GM19468 (cell line): ENCODE measurements around the gene NCKAP5.

Experiments
- ATAC-seq: cut with Tn5 transposase; IDR thresholded peaks from one replicate; pipeline ENCODE4 v1.9.1; 2021; ENCODE audit warnings: mild to moderate bottlenecking, moderate library complexity, moderate number of reproducible peaks; ENCODE audit not compliant: unreplicated experiment; ENCODE audit errors: extremely low read depth

Gene NCKAP5

GRCh38 chr2:132948211-132948610, 620.1 kb downstream of the NCKAP5 start:
- ATAC-seq: no peak

- no peak for ATAC-seq
Observed at GRCh38 chr2:132943829-132944228, 624.4 kb downstream of the NCKAP5 start.

- ATAC-seq: no peak
Observed at GRCh38 chr2:132941296-132942020, 626.8 kb downstream of the NCKAP5 start.

GRCh38 chr2:132937629-132938028, 630.6 kb downstream of the NCKAP5 start:
- no peak for ATAC-seq

- peak; percentile 45 for ATAC-seq
Observed at GRCh38 chr2:132936791-132937190, 631.5 kb downstream of the NCKAP5 start.

- ATAC-seq: no peak
Observed at GRCh38 chr2:132936261-132936660, 632.0 kb downstream of the NCKAP5 start.

- ATAC-seq: no peak
Observed at GRCh38 chr2:132929786-132930185, 638.5 kb downstream of the NCKAP5 start.

GRCh38 chr2:132923787-132924186, 644.5 kb downstream of the NCKAP5 start:
- no peak for ATAC-seq

- ATAC-seq: no peak
Observed at GRCh38 chr2:132915812-132916549, 652.3 kb downstream of the NCKAP5 start.

- ATAC-seq: no peak
Observed at GRCh38 chr2:132911726-132912724, 656.2 kb downstream of the NCKAP5 start.

GRCh38 chr2:132910432-132910831, 657.8 kb downstream of the NCKAP5 start:
- ATAC-seq: no peak

- ATAC-seq: no peak
Observed at GRCh38 chr2:132909427-132909826, 658.8 kb downstream of the NCKAP5 start.

- ATAC-seq: no peak
Observed at GRCh38 chr2:132904142-132904842, 664.0 kb downstream of the NCKAP5 start.

GRCh38 chr2:132902626-132903025, 665.6 kb downstream of the NCKAP5 start:
- ATAC-seq: no peak

GRCh38 chr2:132901661-132902060, 666.6 kb downstream of the NCKAP5 start:
- ATAC-seq: no peak

- no peak for ATAC-seq
Observed at GRCh38 chr2:132897111-132897510, 671.2 kb downstream of the NCKAP5 start.

- no peak for ATAC-seq
Observed at GRCh38 chr2:132896073-132896472, 672.2 kb downstream of the NCKAP5 start.

- no peak for ATAC-seq
Observed at GRCh38 chr2:132891498-132891897, 676.8 kb downstream of the NCKAP5 start.

GRCh38 chr2:132886574-132886973, 681.7 kb downstream of the NCKAP5 start:
- no peak for ATAC-seq

GRCh38 chr2:132884705-132885104, 683.6 kb downstream of the NCKAP5 start:
- ATAC-seq: no peak
